KOPT-K1 (cell line): ENCODE measurements around the gene FAAP20.

Experiments used
- H3K27ac ChIP-seq: fragments of 200-600 bp; sonication (generic); 2 replicates; pipeline ENCODE4 v1.5.1; 2016; ENCODE audit warnings: antibody characterized with exemption, mild to moderate bottlenecking, low read depth, low read length; ENCODE audit not compliant: poor library complexity, severe bottlenecking
- H3K36me3 ChIP-seq: fragments of 200-600 bp; sonication (generic); 2 replicates; pipeline ENCODE4 v1.5.1; 2017; ENCODE audit warnings: antibody characterized with exemption, mild to moderate bottlenecking, low read length, moderate library complexity; ENCODE audit not compliant: insufficient read depth
- H3K9me3 ChIP-seq: fragments of 200-600 bp; sonication (generic); 2 replicates; pipeline ENCODE4 v1.5.1; 2017; ENCODE audit warnings: antibody characterized with exemption, low read length, mild to moderate bottlenecking; ENCODE audit not compliant: insufficient read depth, poor library complexity, severe bottlenecking

The FAAP20 gene

GRCh38 chr1:2172551-2173146 lies 21.9 kb downstream of the FAAP20 start:
- Histone ChIP-seq H3K36me3 (no peaks in the 10 kb centered on the region), H3K27ac (no peak overlapping the region), H3K9me3 (no peaks in the 10 kb centered on the region)

- H3K36me3 ChIP-seq, result no peaks in the 10 kb centered on the region
- H3K27ac ChIP-seq, result no peak overlapping the region
- no peaks in the 10 kb centered on the region for H3K9me3 ChIP-seq
Observed at GRCh38 chr1:2172012-2172411, 22.6 kb downstream of the FAAP20 start.

DNA sequence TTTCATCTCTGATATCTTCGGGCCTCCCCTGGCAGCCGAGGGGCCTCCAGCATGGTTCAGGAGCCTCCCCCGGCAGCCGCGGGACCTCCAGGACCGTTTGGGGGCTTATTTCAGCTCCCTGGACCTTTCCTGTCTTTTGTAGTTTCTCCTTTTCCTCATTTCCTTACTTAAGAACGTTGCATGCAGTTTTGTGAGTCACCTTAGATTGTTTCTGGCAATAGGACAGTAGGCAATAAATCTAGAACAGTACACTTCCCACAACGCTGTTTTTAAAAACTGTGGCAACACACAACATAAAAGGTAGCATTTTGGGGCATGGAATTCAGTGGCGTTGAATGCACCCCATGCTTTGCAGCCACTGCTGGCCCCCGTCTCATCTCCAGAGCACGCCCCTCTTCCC lies 24.4 kb downstream of the FAAP20 start:
- no peak overlapping the region for H3K27ac ChIP-seq
- H3K36me3 ChIP-seq, result no peaks in the 10 kb centered on the region
- no peaks in the 10 kb centered on the region for H3K9me3 ChIP-seq

DNA sequence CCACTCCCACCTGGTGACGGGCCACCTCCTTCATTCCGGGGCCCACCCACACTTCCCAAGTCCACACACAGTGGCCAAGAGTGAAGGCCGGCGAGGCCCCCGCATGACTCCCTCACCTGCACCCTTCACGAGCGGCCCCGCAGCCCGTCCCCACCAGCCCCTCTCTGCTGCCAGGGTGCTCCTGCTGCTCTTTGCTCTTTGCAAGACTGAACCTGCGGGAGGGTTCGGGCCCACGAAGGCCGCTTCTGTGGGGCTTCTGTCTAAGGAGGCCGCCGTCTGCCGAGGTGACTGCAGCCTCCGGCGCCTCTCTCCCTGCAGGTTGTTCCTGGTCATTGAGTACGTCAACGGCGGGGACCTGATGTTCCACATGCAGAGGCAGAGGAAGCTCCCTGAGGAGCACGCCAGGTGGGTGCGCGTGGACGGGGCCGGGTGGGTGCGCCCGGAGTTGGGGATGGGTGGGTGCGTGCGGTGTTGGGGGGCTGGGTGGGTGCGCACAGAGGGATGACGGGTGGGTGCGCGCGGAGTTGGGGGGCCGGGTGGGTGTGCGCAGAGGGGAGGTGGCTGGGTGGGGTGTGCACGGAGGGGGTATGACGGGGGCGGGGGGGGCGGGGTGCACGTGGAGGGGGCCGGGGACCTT lies 25.3 kb downstream of the FAAP20 start:
- H3K36me3 ChIP-seq, result no peaks in the 10 kb centered on the region
- H3K27ac ChIP-seq, result no peak overlapping the region
- H3K9me3 ChIP-seq, result no peaks in the 10 kb centered on the region

GRCh38 chr1:2168535-2168934 lies 26.0 kb downstream of the FAAP20 start:
- Histone ChIP-seq H3K9me3 (no peaks in the 10 kb centered on the region), H3K36me3 (no peaks in the 10 kb centered on the region), H3K27ac (no peak overlapping the region)

GRCh38 chr1:2168090-2168489 lies 26.5 kb downstream of the FAAP20 start:
- H3K27ac ChIP-seq, result no peak overlapping the region
- no peaks in the 10 kb centered on the region for H3K36me3 ChIP-seq
- H3K9me3 ChIP-seq, result no peaks in the 10 kb centered on the region

DNA sequence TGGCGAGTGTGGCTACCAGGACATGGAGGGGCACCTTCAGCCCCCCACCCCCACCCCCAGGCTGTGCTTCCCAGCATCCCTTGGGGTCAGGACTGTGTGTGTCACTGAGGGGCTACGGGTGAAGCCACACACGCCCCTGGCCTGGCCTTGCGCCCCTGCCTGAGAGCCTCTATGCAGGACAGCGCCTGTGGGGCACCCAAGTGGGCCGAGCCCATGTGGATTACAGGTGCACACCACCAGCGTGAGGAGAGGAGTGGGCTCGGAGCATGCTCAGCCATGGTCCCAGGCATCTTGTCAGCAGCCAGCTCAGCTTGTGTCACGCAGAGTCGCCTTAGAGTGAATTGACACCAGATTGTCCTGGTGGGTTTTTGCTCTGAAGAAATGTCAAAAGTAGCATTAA lies 27.9 kb downstream of the FAAP20 start:
- Histone ChIP-seq H3K36me3 (no peaks in the 10 kb centered on the region), H3K27ac (no peak overlapping the region), H3K9me3 (no peaks in the 10 kb centered on the region)

DNA sequence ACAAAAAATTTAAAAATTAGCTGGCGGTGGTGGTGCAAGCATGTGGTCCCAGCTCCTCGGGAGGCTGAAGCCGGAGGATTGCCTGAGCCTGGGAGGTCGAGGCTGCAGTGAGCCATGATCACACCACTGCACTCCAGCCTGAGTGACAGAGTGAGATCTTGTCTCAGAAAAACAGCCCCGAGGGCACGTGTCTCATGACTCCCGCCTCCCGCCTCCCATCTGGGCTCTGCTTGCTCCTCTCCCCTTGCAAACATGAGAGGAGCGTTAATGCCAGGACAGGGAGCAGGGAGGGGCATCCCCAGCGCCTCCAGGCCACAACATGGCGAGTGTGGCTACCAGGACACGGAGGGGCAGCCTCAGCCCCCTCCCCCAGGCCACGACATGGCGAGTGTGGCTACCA lies 28.3 kb downstream of the FAAP20 start:
- no peaks in the 10 kb centered on the region for H3K9me3 ChIP-seq
- no peaks in the 10 kb centered on the region for H3K36me3 ChIP-seq
- no peak overlapping the region for H3K27ac ChIP-seq

GRCh38 chr1:2165646-2166045 lies 28.9 kb downstream of the FAAP20 start:
- H3K9me3 ChIP-seq, result no peaks in the 10 kb centered on the region
- no peaks in the 10 kb centered on the region for H3K36me3 ChIP-seq
- H3K27ac ChIP-seq, result no peak overlapping the region

DNA sequence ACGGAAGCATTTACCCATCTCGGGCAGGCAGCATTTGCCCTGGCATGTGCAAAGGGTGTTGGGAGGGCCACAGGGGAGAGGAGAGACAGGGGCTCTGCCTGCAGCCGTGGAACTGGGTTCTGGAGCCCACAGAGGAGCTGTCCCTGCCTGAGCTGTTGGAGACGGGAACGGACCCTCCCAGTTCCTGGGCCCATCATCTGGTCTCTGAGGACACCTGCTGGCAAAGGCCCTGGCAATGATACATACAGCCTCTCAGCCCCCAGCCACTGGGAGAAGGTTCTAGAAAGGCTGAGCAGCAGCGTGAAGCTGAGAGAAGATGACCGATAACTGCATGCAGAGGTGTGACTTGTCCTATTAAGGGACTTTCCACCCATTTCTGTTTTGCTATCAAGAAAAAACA lies 31.4 kb downstream of the FAAP20 start:
- H3K9me3 ChIP-seq, result no peaks in the 10 kb centered on the region
- H3K27ac ChIP-seq, result no peak overlapping the region
- no peaks in the 10 kb centered on the region for H3K36me3 ChIP-seq

GRCh38 chr1:2160451-2161300 lies 33.9 kb downstream of the FAAP20 start:
- Histone ChIP-seq H3K36me3 (no peaks in the 10 kb centered on the region), H3K27ac (no peak overlapping the region), H3K9me3 (no peaks in the 10 kb centered on the region)

- no peak overlapping the region for H3K27ac ChIP-seq
- H3K36me3 ChIP-seq, result no peaks in the 10 kb centered on the region
- H3K9me3 ChIP-seq, result no peaks in the 10 kb centered on the region
Observed at GRCh38 chr1:2159124-2159523, 35.4 kb downstream of the FAAP20 start.

- no peaks in the 10 kb centered on the region for H3K36me3 ChIP-seq
- H3K9me3 ChIP-seq, result no peaks in the 10 kb centered on the region
- no peak overlapping the region for H3K27ac ChIP-seq
Observed at GRCh38 chr1:2158272-2158671, 36.3 kb downstream of the FAAP20 start.

- Histone ChIP-seq H3K27ac (no peak overlapping the region), H3K36me3 (no peaks in the 10 kb centered on the region), H3K9me3 (no peaks in the 10 kb centered on the region)
Observed at GRCh38 chr1:2157856-2158255, 36.7 kb downstream of the FAAP20 start.

- Histone ChIP-seq H3K27ac (no peak overlapping the region), H3K36me3 (no peaks in the 10 kb centered on the region), H3K9me3 (no peaks in the 10 kb centered on the region)
Observed at GRCh38 chr1:2156866-2157265, 37.7 kb downstream of the FAAP20 start.
